B cell (primary cell): ENCODE measurements around the gene ERMAP. TPM values are rescaled to one million over a fixed set of nuclear protein-coding genes. Genes with fewer than 3 reads are reported as not detected.

ENCODE experiments used
- ATAC-seq: fragments of 200-7000 bp; cut with Tn5 transposase; one replicate; pipeline ENCODE4 v1.10.0; 2021; ENCODE audit warnings: low read depth, mild to moderate bottlenecking, moderate number of reproducible peaks, moderate library complexity
- CTCF ChIA-PET: fragments of 350-600 bp; sonication (Branson Sonifier 250); formaldehyde crosslinking; loops from one replicate; lab custom pipeline; 2021; ENCODE audit warnings: antibody characterized with exemption, inconsistent platforms; lab: Charles Lee
- POLR2A ChIA-PET: fragments of 350-600 bp; sonication (Branson Sonifier 250); formaldehyde crosslinking; loops from one replicate; lab custom pipeline; 2021; ENCODE audit warnings: antibody characterized with exemption; lab: Charles Lee
- DNase-seq: peaks from one replicate; pipeline ENCODE4 v3.0.0; 2013
- H2AFZ ChIP-seq: 2 replicates; pipeline ENCODE4 v1.6.1; 2012; ENCODE audit warnings: mild to moderate bottlenecking, low read depth, low read length; ENCODE audit not compliant: insufficient read depth, poor library complexity, severe bottlenecking
- H3K27ac ChIP-seq, 2 donors: 1 replicate in 1 of 2; 2 replicates in 1 of 2; pipeline ENCODE4 v1.5.1; 2012 to 2013; ENCODE audit warnings: low read length in 2 of 2, mild to moderate bottlenecking in 2 of 2, moderate library complexity in 1 of 2
- H3K27me3 ChIP-seq, 4 experiments: fragments of 200-600 bp in 1 of 4; sonication (generic) in 1 of 4; replicated peaks in 1 of 4; 1 replicate in 2 of 4; 2 replicates in 2 of 4; pipeline versions ENCODE4 v1.6.1 to v1.7.0; 2013 to 2016; ENCODE audit warnings: low read length in 3 of 4, mild to moderate bottlenecking in 2 of 4, mixed read lengths in 1 of 4, moderate library complexity in 1 of 4; ENCODE audit not compliant: insufficient read depth in 4 of 4, control insufficient read depth in 3 of 4; ENCODE audit errors: control extremely low read depth in 1 of 4
- H3K36me3 ChIP-seq, 2 experiments: replicated peaks in 1 of 2; 1 replicate in 1 of 2; 2 replicates in 1 of 2; pipeline versions ENCODE4 v1.6.1 to v1.7.1; 2013; ENCODE audit warnings: low read length in 1 of 2; ENCODE audit not compliant: insufficient read depth in 2 of 2, control insufficient read depth in 1 of 2; ENCODE audit errors: control extremely low read depth in 1 of 2, extremely low read depth in 1 of 2
- H3K4me1 ChIP-seq, 2 donors: fragments of 200-600 bp in 1 of 2; sonication (generic) in 1 of 2; 1 replicate in 1 of 2; 2 replicates in 1 of 2; pipeline versions ENCODE4 v1.5.1 to v1.6.1; 2013 to 2017; ENCODE audit warnings: low read length in 2 of 2; ENCODE audit not compliant: control insufficient read depth in 2 of 2, insufficient read depth in 2 of 2
- H3K4me2 ChIP-seq: replicated peaks from 2 replicates; pipeline ENCODE3; 2012; ENCODE audit warnings: mild to moderate bottlenecking, low read depth, low read length; ENCODE audit not compliant: poor library complexity, severe bottlenecking
- H3K4me3 ChIP-seq, 5 experiments: fragments of 200-600 bp in 1 of 5; sonication (generic) in 1 of 5; 1 replicate in 3 of 5; 2 replicates in 2 of 5; pipeline versions ENCODE4 v1.5.1 to v1.7.0; 2011 to 2016; ENCODE audit warnings: low read length in 4 of 5, mild to moderate bottlenecking in 4 of 5, low read depth in 2 of 5, control low read depth in 1 of 5, moderate library complexity in 1 of 5; ENCODE audit not compliant: insufficient read depth in 1 of 5; ENCODE audit errors: control extremely low read depth in 1 of 5, extremely low read depth in 1 of 5
- H3K79me2 ChIP-seq: fragments of 200-600 bp; sonication (generic); one replicate; pipeline ENCODE4 v1.6.0; 2016; ENCODE audit warnings: low read length; ENCODE audit not compliant: control insufficient read depth, insufficient read depth
- H3K9ac ChIP-seq: fragments of 200-600 bp; sonication (generic); 2 replicates; pipeline ENCODE4 v1.6.1; 2017; ENCODE audit warnings: mild to moderate bottlenecking, low read length, moderate library complexity
- H3K9me3 ChIP-seq, 3 donors: one replicate each; pipeline versions ENCODE4 v1.6.1 to v1.7.1; 2013; ENCODE audit warnings: low read length in 2 of 3; ENCODE audit not compliant: control insufficient read depth in 2 of 3, insufficient read depth in 1 of 3; ENCODE audit errors: control extremely low read depth in 1 of 3
- H4K20me1 ChIP-seq: 2 replicates; pipeline ENCODE4 v1.6.0; 2012; ENCODE audit warnings: mild to moderate bottlenecking, low read length; ENCODE audit not compliant: insufficient read depth, control insufficient read depth, poor library complexity, severe bottlenecking
- H3K27ac Mint-ChIP-seq: one replicate; pipeline ENCODE4 v1.8.0; 2021; ENCODE audit warnings: mixed read lengths
- H3K27me3 Mint-ChIP-seq: one replicate; pipeline ENCODE4 v1.8.0; 2021; ENCODE audit warnings: mixed read lengths
- H3K4me1 Mint-ChIP-seq: one replicate; pipeline ENCODE4 v1.8.0; 2021; ENCODE audit warnings: mixed read lengths
- H3K4me3 Mint-ChIP-seq: one replicate; pipeline ENCODE4 v1.8.0; 2021; ENCODE audit warnings: mixed read lengths
- H3K9me3 Mint-ChIP-seq: one replicate; pipeline ENCODE4 v1.8.0; 2022; ENCODE audit warnings: mixed read lengths; ENCODE audit not compliant: insufficient read depth
- EZH2 ChIP-seq: IDR thresholded peaks from 2 replicates; pipeline ENCODE4 v1.6.1; 2012; ENCODE audit warnings: borderline replicate concordance, low read depth, mild to moderate bottlenecking, moderate library complexity, low read length; ENCODE audit not compliant: insufficient read depth, poor library complexity, severe bottlenecking
- WGBS: methylation state at CpG from one replicate; pipeline ENCODE4 v1.1.5; 2013; ENCODE audit warnings: missing lambda C conversion rate; ENCODE audit not compliant: insufficient coverage; 5-methylcytosine and 5-hydroxymethylcytosine counted together
- intact Hi-C: fragments of 100-400 bp; cut with micrococcal nuclease; formaldehyde crosslinking; loops from one replicate; pipeline ENCODE4 v1.10.0; 2022
- polyA plus RNA-seq: library from polyadenylated mRNA; depleted of rRNA; stranded (reverse); fragments of >200 nt; gene quantifications from 2 replicates; pipeline ENCODE4 v1.2.3, GENCODE V29; 2012
- total RNA-seq, 2 donors: library from RNA; stranded (reverse); fragments of 120-200 nt in 1 of 2; gene quantifications; 1 replicate in 1 of 2; 2 replicates in 1 of 2; pipeline versions ENCODE4 v1.2.3 to v1.2.4, GENCODE V29; 2013 to 2022
- TF ChIP-seq, protein P1 (sequence below): fragments of 200-600 bp; IDR thresholded peaks from one replicate; pipeline ENCODE4 v1.8.0; 2022; ENCODE audit warnings: antibody characterized with exemption, mild to moderate bottlenecking

Gene ERMAP
- total and polyA plus RNA-seq, 2 donors (not counting 1 experiment from before 2014, with no cell fraction given) = 4.9 to 13.1 TPM

DNA sequence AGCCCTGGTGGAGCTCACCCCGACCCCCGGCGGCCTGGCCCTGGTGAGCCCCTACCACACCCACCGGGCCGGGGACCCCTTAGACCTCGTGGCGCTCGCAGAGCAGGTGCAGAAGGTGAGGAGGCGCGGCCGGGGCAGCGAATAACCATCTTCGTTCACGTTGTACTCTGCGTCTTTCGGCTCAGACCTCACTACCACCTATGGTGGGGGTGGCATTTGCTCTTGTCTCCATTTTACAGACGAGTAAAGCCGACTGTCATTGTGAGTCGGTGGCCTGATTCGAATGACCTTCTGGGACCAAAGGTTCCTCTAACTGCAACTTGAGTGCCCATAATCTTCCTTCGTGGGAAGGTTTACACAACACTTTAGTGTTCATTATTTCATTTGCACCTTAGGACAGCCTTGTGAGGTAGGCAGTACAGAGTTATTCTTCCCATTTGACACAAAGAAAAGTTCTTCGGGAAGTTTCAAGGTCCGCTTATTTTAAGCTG lies 49.4 kb upstream of the ERMAP start:
- Mint-ChIP-seq H3K27ac (peak overlapping the region; percentile 98), H3K9me3 (no peaks in the 10 kb centered on the region), H3K4me1 (peaks cover 21% of the 10 kb centered on the region), H3K4me3 (no peak overlapping the region), H3K27me3 (no peaks in the 10 kb centered on the region)
- 0% methylated on average over 5 of the region's 23 CpGs for WGBS
- intact Hi-C loops = loop anchor here (1.0 to 10.0 kb wide), 12 partner anchors 50 to 1265 kb away; partner anchors contain the start of genes CFAP57, EBNA1BP2, ELOVL1 and ERMAP
- H3K36me3 ChIP-seq = peaks cover 0 to 2% of the 10 kb centered on the region in 2 experiments
- CTCF ChIA-PET = interaction anchor here (0.8 to 3.0 kb wide), 14 partner anchors 10 to 308 kb away, joined by 3 to 27 read pairs (median 4); partner anchors contain the start of genes PPIH, YBX1 and ZNF691
- H3K4me2 ChIP-seq = peak overlapping the region; percentile 84
- ATAC-seq (no peak), DNase-seq (no peak)
- H3K9me3 ChIP-seq = no peaks in the 10 kb centered on the region
- peak overlapping the region; percentile 53 to 83 for H3K27ac ChIP-seq
- H3K4me3 ChIP-seq = peak overlapping the region; percentile 71 to 92 (median 76)
- H3K79me2 ChIP-seq = peaks cover 90% of the 10 kb centered on the region
- peak overlapping the region; percentile 92 for H2AFZ ChIP-seq
- peaks cover 3% of the 10 kb centered on the region for H4K20me1 ChIP-seq
- no peaks in the 10 kb centered on the region for H3K27me3 ChIP-seq
- H3K4me1 ChIP-seq = peaks cover 27% of the 10 kb centered on the region in 2 donors
- POLR2A ChIA-PET = interaction anchor here (0.7 to 2.3 kb wide), 9 partner anchors 11 to 621 kb away, joined by 3 to 22 read pairs (median 3); partner anchors contain the start of genes CCDC30, ELOVL1, MED8 and PPIH
- TF ChIP-seq EZH2 = no peak
- peak overlapping the region; percentile 80 for H3K9ac ChIP-seq

DNA sequence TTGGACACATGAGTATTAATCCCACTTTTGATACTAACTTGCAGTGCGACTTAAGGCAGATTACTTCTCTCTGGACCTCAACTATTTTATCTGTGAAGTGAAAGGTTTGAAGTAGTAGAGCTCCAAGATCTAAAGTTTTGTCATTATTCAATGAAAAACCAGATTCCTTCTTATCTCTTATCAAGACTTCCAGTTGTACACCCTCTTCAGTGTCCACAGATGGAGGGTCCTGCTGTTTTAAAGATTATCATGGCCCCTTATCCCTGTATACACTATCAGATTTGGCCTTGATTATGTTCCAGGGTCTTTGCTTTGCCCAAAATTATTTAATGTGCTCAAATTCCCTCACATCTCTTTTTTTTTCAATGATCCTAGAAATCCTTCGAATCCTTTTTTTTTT lies 48.8 kb upstream of the ERMAP start:
- peak overlapping the region in 4 of 5 experiments; percentile 71 to 92 (median 78) for H3K4me3 ChIP-seq
- Mint-ChIP-seq H3K9me3 (no peaks in the 10 kb centered on the region), H3K4me3 (no peak overlapping the region), H3K4me1 (peaks cover 24% of the 10 kb centered on the region), H3K27me3 (no peaks in the 10 kb centered on the region), H3K27ac (no peak overlapping the region)
- H3K27ac ChIP-seq = no peak overlapping the region
- peaks cover 86% of the 10 kb centered on the region for H3K79me2 ChIP-seq
- WGBS = no CpG with 5 or more reads among the region's 2 CpGs
- peak overlapping the region; percentile 92 for H2AFZ ChIP-seq
- peaks cover 3 to 5% of the 10 kb centered on the region in 2 experiments for H3K36me3 ChIP-seq
- H3K4me1 ChIP-seq = peaks cover 25 to 27% of the 10 kb centered on the region in 2 donors
- no peak for TF ChIP-seq EZH2
- TF ChIP-seq, protein P1, sequence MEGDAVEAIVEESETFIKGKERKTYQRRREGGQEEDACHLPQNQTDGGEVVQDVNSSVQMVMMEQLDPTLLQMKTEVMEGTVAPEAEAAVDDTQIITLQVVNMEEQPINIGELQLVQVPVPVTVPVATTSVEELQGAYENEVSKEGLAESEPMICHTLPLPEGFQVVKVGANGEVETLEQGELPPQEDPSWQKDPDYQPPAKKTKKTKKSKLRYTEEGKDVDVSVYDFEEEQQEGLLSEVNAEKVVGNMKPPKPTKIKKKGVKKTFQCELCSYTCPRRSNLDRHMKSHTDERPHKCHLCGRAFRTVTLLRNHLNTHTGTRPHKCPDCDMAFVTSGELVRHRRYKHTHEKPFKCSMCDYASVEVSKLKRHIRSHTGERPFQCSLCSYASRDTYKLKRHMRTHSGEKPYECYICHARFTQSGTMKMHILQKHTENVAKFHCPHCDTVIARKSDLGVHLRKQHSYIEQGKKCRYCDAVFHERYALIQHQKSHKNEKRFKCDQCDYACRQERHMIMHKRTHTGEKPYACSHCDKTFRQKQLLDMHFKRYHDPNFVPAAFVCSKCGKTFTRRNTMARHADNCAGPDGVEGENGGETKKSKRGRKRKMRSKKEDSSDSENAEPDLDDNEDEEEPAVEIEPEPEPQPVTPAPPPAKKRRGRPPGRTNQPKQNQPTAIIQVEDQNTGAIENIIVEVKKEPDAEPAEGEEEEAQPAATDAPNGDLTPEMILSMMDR = no peak
- no peak for ATAC-seq
- ChIA-PET CTCF (interaction anchor here (0.9 to 3.0 kb wide), 5 partner anchors 10 to 306 kb away, joined by 3 to 16 read pairs (median 4); no protein-coding TSS in a partner anchor), POLR2A (interaction anchor here (0.9 to 2.0 kb wide), 2 partner anchors 49 to 157 kb away, joined by 3 to 5 read pairs; no protein-coding TSS in a partner anchor)
- H3K4me2 ChIP-seq = peak overlapping the region; percentile 84
- no peaks in the 10 kb centered on the region for H3K9me3 ChIP-seq
- H4K20me1 ChIP-seq = peaks cover 9% of the 10 kb centered on the region
- H3K9ac ChIP-seq = peak overlapping the region; percentile 80
- intact Hi-C loops = loop anchor here (5.0 to 10.0 kb wide), 3 partner anchors 599 to 1264 kb away; partner anchors contain the start of genes ELOVL1, IPO13 and SLC6A9
- DNase-seq = no peak
- no peaks in the 10 kb centered on the region for H3K27me3 ChIP-seq
